DOHH2 (cell line): Measurements from ENCODE around the gene CORO6.

Source experiments
- H3F3A ChIP-seq: fragments of 200-600 bp; sonication (generic), shearing (Covaris generic); 2 replicates; pipeline ENCODE4 v1.6.0; 2016; ENCODE audit warnings: antibody characterized with exemption, mild to moderate bottlenecking; ENCODE audit not compliant: control insufficient read depth, insufficient read depth
- H3K27ac ChIP-seq: fragments of 200-600 bp; sonication (generic); 2 replicates; pipeline ENCODE4 v1.5.1; 2014; ENCODE audit warnings: low read depth, mild to moderate bottlenecking, low read length, moderate library complexity
- H3K27me3 ChIP-seq: fragments of 200-600 bp; sonication (generic); 2 replicates; pipeline ENCODE4 v1.6.1; 2014; ENCODE audit warnings: mild to moderate bottlenecking, low read length, mixed read lengths; ENCODE audit not compliant: control insufficient read depth
- H3K36me3 ChIP-seq: fragments of 200-600 bp; sonication (generic); 2 replicates; pipeline ENCODE4 v1.6.1; 2014; ENCODE audit warnings: mild to moderate bottlenecking, low read length, moderate library complexity, mixed read lengths; ENCODE audit not compliant: control insufficient read depth
- H3K4me1 ChIP-seq: fragments of 200-600 bp; sonication (generic); 2 replicates; pipeline ENCODE4 v1.6.1; 2014; ENCODE audit warnings: mild to moderate bottlenecking, low read length, mixed read lengths; ENCODE audit not compliant: control insufficient read depth
- H3K4me2 ChIP-seq: fragments of 200-600 bp; sonication (generic); 2 replicates; pipeline ENCODE4 v1.6.0; 2014; ENCODE audit warnings: mild to moderate bottlenecking, low read length, moderate library complexity
- H3K4me3 ChIP-seq: fragments of 200-600 bp; sonication (generic); 2 replicates; pipeline ENCODE4 v1.5.1; 2014; ENCODE audit warnings: mild to moderate bottlenecking, low read length, mixed read lengths
- H3K79me2 ChIP-seq: fragments of 200-600 bp; sonication (generic); 2 replicates; pipeline ENCODE4 v1.6.1; 2014; ENCODE audit warnings: mild to moderate bottlenecking, low read length, mixed read lengths; ENCODE audit not compliant: control insufficient read depth
- H3K9me2 ChIP-seq: fragments of 200-600 bp; sonication (generic); replicated peaks from 2 replicates; pipeline ENCODE4 v1.6.1; 2014; ENCODE audit warnings: mild to moderate bottlenecking, low read length, mixed read lengths; ENCODE audit not compliant: control insufficient read depth
- H3K9me3 ChIP-seq: fragments of 200-600 bp; sonication (generic); 2 replicates; pipeline ENCODE4 v1.6.1; 2014; ENCODE audit warnings: antibody characterized with exemption, low read length, mixed read lengths; ENCODE audit not compliant: control insufficient read depth, insufficient read depth
- H4K20me1 ChIP-seq: fragments of 200-600 bp; sonication (generic); 2 replicates; pipeline ENCODE4 v1.6.0; 2014; ENCODE audit warnings: low read depth, mild to moderate bottlenecking, antibody characterized with exemption, low read length, moderate library complexity; ENCODE audit not compliant: control insufficient read depth, insufficient read depth
- EZH2phosphoT487 ChIP-seq: fragments of 200-600 bp; sonication (generic); IDR thresholded peaks from 2 replicates; pipeline ENCODE4 v1.6.1; 2017; ENCODE audit warnings: borderline replicate concordance, mild to moderate bottlenecking, antibody characterized with exemption, low read length, moderate library complexity, mixed read lengths
- TF ChIP-seq, protein P1 (sequence below): fragments of 200-600 bp; sonication (generic); IDR thresholded peaks from one replicate; pipeline ENCODE4 v1.5.1; 2014; ENCODE audit warnings: antibody characterized with exemption, mild to moderate bottlenecking, low read depth, low read length; ENCODE audit not compliant: poor library complexity, severe bottlenecking

The CORO6 gene

DNA sequence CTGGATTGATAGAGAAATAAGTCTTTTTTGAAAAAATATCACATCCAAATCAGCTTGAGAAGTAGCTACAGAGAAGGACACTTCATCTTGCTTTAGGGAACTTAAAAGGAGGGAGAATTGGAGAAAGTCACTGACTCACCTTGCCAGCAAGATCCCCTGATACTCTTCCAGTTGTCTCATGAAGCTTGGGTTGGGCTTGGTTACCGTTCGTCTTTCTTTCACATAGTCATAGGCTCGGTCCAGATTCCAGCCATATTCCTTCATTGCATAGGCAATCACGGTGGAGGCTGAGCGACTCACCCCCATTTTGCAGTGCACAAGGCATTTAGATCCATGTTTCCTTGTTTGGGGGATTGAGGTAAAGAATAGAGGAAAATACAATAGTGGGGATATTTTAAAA, 25.3 kb upstream of the CORO6 start:
- peaks cover 14% of the 10 kb centered on the region for H3K36me3 ChIP-seq
- H3K4me3 ChIP-seq = no peak overlapping the region
- H3K27ac ChIP-seq = no peak overlapping the region
- H3K4me1 ChIP-seq = no peaks in the 10 kb centered on the region; the same call in 1 of the 2 replicates
- no peaks in the 10 kb centered on the region; the same call in 1 of the 2 replicates for H3F3A ChIP-seq
- H3K79me2 ChIP-seq = no peaks in the 10 kb centered on the region
- no peak overlapping the region for H3K4me2 ChIP-seq
- TF ChIP-seq, protein P1, sequence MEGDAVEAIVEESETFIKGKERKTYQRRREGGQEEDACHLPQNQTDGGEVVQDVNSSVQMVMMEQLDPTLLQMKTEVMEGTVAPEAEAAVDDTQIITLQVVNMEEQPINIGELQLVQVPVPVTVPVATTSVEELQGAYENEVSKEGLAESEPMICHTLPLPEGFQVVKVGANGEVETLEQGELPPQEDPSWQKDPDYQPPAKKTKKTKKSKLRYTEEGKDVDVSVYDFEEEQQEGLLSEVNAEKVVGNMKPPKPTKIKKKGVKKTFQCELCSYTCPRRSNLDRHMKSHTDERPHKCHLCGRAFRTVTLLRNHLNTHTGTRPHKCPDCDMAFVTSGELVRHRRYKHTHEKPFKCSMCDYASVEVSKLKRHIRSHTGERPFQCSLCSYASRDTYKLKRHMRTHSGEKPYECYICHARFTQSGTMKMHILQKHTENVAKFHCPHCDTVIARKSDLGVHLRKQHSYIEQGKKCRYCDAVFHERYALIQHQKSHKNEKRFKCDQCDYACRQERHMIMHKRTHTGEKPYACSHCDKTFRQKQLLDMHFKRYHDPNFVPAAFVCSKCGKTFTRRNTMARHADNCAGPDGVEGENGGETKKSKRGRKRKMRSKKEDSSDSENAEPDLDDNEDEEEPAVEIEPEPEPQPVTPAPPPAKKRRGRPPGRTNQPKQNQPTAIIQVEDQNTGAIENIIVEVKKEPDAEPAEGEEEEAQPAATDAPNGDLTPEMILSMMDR = no peak
- TF ChIP-seq EZH2phosphoT487 = no peak
- H3K9me2 ChIP-seq = no peaks in the 10 kb centered on the region
- H3K9me3 ChIP-seq = no peaks in the 10 kb centered on the region
- H3K27me3 ChIP-seq = no peaks in the 10 kb centered on the region
- H4K20me1 ChIP-seq = no peaks in the 10 kb centered on the region

GRCh38 chr17:29645515-29646051, 22.9 kb upstream of the CORO6 start:
- H3K79me2 ChIP-seq = no peaks in the 10 kb centered on the region
- no peaks in the 10 kb centered on the region for H3K27me3 ChIP-seq
- H3K27ac ChIP-seq = no peak overlapping the region
- H3K4me2 ChIP-seq = no peak overlapping the region
- peaks cover 4% of the 10 kb centered on the region for H3K4me1 ChIP-seq
- no peak overlapping the region for H3K4me3 ChIP-seq
- peaks cover 4% of the 10 kb centered on the region; the same call in 1 of the 2 replicates for H3F3A ChIP-seq
- no peaks in the 10 kb centered on the region for H3K9me2 ChIP-seq
- TF ChIP-seq, protein P1 = no peak
- no peak for TF ChIP-seq EZH2phosphoT487
- no peaks in the 10 kb centered on the region for H3K9me3 ChIP-seq
- peaks cover 14% of the 10 kb centered on the region for H3K36me3 ChIP-seq
- no peaks in the 10 kb centered on the region for H4K20me1 ChIP-seq

GRCh38 chr17:29643817-29644160, 21.1 kb upstream of the CORO6 start:
- Histone ChIP-seq H3K9me3 (no peaks in the 10 kb centered on the region), H4K20me1 (no peaks in the 10 kb centered on the region), H3K27ac (no peak overlapping the region), H3F3A (peaks cover 4% of the 10 kb centered on the region; the same call in 1 of the 2 replicates), H3K4me1 (peaks cover 19% of the 10 kb centered on the region), H3K9me2 (no peaks in the 10 kb centered on the region), H3K36me3 (peaks cover 10% of the 10 kb centered on the region; the same call in 1 of the 2 replicates), H3K4me2 (no peak overlapping the region), H3K27me3 (no peaks in the 10 kb centered on the region), H3K4me3 (no peak overlapping the region), H3K79me2 (no peaks in the 10 kb centered on the region)
- TF ChIP-seq, protein P1 = no peak
- no peak for TF ChIP-seq EZH2phosphoT487
